AG04450 (cell line): ENCODE results near the gene DNASE2. TPM values are rescaled to one million over a fixed set of nuclear protein-coding genes. Genes with fewer than 3 reads are reported as not detected.

Experiments
- CTCF ChIA-PET: fragments of 300-600, 350-600 bp; formaldehyde crosslinking; extraction: SDS; loops from one replicate; lab custom pipeline; 2022; ENCODE audit warnings: antibody characterized with exemption, inconsistent platforms; lab: Charles Lee
- POLR2A ChIA-PET: fragments of 350-600 bp; formaldehyde crosslinking; extraction: SDS; loops from one replicate; lab custom pipeline; 2021; ENCODE audit warnings: antibody characterized with exemption, inconsistent platforms; lab: Yijun Ruan, JAX
- DNase-seq: peaks from one replicate; pipeline ENCODE4 v3.0.0-alpha.2; 2011; ENCODE audit warnings: low read depth, low spot score
- H3K27ac ChIP-seq: one replicate; pipeline ENCODE4 v1.5.1; 2012; ENCODE audit warnings: low read depth, low read length, control low read depth
- H3K27me3 ChIP-seq: one replicate; pipeline ENCODE4 v1.6.0; 2012; ENCODE audit warnings: low read length; ENCODE audit not compliant: control insufficient read depth, insufficient read depth
- H3K4me3 ChIP-seq: 2 replicates; pipeline ENCODE4 v1.5.1; 2011; ENCODE audit warnings: mild to moderate bottlenecking, low read depth, low read length, control low read depth
- H3K9me3 ChIP-seq: 2 replicates; pipeline ENCODE4 v1.5.1; 2012; ENCODE audit warnings: low read length; ENCODE audit not compliant: control insufficient read depth, insufficient read depth
- polyA plus RNA-seq: library from polyadenylated mRNA; depleted of rRNA; stranded (reverse); fragments of >200 nt; gene quantifications from 2 replicates; pipeline ENCODE4 v1.2.3, GENCODE V29; 2011
- TF ChIP-seq, protein P1 (sequence below): IDR thresholded peaks from 2 replicates; pipeline ENCODE4 v1.5.1; 2011; ENCODE audit warnings: low read depth, low read length, control low read depth, inconsistent platforms

Gene DNASE2
- polyA plus RNA-seq, 1 experiment, result 28.9 TPM

DNA sequence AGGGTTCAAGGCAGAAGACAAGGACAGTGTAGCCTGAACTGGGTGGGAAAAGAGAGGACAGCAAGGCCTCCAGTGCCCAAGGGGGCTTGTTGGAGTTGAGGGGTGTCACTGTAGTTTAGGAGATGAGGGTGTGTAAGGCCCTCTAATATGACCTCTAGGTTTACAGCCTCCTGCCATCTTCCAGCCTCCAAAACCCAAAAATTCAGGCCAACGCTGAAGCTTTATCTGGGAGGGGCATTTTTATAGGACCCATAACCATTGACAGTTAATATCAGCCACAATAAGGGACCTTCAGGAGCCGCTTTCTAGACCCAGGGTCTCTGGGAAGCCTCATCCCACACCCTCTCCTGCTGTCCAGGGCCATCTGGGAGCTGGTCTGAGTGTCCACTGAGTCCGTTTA lies 3.0 kb upstream of the DNASE2 start:
- DNase-seq, result no peak
- Histone ChIP-seq H3K9me3 (peaks cover 24% of the 10 kb centered on the region), H3K27me3 (peaks cover 33% of the 10 kb centered on the region), H3K27ac (no peak overlapping the region), H3K4me3 (no peak overlapping the region)
- CTCF ChIA-PET, result interaction anchor here (0.6 to 3.5 kb wide), 3 partner anchors 36 to 122 kb away, joined by 3 to 17 read pairs (median 6); no protein-coding TSS in a partner anchor
- POLR2A ChIA-PET, result no interaction called here
- TF ChIP-seq, protein P1, sequence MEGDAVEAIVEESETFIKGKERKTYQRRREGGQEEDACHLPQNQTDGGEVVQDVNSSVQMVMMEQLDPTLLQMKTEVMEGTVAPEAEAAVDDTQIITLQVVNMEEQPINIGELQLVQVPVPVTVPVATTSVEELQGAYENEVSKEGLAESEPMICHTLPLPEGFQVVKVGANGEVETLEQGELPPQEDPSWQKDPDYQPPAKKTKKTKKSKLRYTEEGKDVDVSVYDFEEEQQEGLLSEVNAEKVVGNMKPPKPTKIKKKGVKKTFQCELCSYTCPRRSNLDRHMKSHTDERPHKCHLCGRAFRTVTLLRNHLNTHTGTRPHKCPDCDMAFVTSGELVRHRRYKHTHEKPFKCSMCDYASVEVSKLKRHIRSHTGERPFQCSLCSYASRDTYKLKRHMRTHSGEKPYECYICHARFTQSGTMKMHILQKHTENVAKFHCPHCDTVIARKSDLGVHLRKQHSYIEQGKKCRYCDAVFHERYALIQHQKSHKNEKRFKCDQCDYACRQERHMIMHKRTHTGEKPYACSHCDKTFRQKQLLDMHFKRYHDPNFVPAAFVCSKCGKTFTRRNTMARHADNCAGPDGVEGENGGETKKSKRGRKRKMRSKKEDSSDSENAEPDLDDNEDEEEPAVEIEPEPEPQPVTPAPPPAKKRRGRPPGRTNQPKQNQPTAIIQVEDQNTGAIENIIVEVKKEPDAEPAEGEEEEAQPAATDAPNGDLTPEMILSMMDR, result no peak

DNA sequence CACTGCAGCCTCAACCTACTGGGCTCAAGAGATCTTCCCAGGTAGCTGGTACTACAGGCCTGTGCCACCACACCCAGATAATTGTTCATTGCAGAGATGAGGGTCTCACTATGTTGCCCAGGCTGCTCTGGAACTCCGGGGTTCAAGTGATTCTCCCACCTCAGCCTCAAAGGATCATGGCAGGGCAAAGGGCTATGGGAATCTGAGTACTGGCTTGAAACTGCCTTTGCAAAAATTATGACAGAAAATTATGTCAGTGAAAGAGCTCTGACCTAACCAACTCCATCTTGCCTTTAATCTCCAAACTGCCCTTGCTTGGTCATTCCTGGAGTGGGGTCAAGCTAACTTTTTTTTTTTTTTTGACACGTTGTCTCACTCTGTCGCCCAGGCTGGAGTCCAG lies 1.3 kb upstream of the DNASE2 start:
- no peak overlapping the region for H3K27ac ChIP-seq
- ChIA-PET CTCF (interaction anchor here (0.6 to 1.6 kb wide), 2 partner anchors 83 to 213 kb away, joined by 3 to 7 read pairs; no protein-coding TSS in a partner anchor), POLR2A (interaction anchor here (0.6 to 0.9 kb wide), 3 partner anchors 8 to 200 kb away, joined by 3 to 4 read pairs (median 4); no protein-coding TSS in a partner anchor)
- DNase-seq, result no peak
- H3K9me3 ChIP-seq, result peaks cover 24% of the 10 kb centered on the region
- H3K27me3 ChIP-seq, result peaks cover 33% of the 10 kb centered on the region
- TF ChIP-seq, protein P1, result no peak
- no peak overlapping the region for H3K4me3 ChIP-seq

DNA sequence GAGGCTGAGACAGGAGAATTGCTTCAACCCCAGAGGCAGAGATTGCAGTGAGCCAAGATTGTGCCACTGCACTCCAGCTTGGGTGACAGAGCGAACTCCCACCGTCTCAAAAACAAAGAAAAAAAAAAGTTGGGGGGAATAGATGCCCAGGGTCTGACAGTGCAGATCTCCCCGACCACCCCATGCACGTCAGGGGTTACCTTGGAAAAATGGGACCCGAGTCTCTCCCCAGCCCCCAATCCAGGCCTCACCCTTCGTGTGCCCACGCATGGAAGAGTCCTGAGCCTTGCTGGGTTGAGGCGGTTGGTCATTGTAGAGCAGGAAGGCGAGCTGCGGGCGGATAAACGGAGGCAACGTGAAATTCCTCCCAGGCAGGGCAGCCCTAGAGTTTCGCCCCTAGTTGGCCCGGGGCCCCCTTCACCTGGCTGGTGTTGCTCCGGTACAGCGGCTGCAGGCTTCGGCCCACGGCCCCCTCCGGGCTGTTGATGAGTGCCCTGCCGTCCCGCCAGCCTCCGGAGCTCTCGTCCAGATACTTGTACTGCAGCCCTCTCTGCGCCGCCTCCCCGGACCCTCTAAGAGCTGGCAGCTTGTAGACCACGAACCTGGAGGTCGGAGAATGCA lies 588 bp downstream of the DNASE2 start:
- Histone ChIP-seq H3K27ac (peak overlapping the region; percentile 73), H3K4me3 (peak overlapping the region; percentile 82), H3K27me3 (peaks cover 20% of the 10 kb centered on the region), H3K9me3 (peaks cover 24% of the 10 kb centered on the region)
- DNase-seq, result no peak
- ChIA-PET POLR2A (interaction anchor here (0.9 to 1.4 kb wide), 4 partner anchors 51 to 89 kb away, joined by 3 to 4 read pairs (median 4); partner anchors contain the start of genes FARSA and JUNB), CTCF (interaction anchor here (0.8 to 1.4 kb wide), 4 partner anchors 10 to 114 kb away, joined by 3 to 8 read pairs (median 6); partner anchors contain the start of gene GCDH)
- TF ChIP-seq, protein P1, result no peak

DNA sequence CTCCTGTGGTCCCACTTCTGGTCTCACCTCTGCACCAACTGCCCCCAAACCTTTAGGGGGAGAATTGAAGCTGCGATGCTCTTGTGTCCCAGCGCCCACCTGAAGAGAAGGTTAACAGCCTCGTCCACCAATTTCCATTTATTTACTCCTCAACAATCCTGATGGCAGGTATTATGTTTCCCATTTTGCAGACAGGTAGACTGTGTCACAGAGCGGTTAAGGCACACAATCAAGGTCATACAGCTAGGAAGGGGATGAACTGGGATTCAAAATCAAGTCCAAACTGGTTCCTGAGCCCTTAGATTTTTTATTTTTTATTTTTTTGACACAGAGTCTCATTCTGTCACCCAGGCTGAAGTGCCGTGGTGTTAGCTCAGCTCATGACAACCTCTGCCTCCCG lies 6.2 kb downstream of the DNASE2 start:
- ChIA-PET POLR2A (no interaction called here), CTCF (interaction anchor here (1.0 kb wide), 1 partner anchor 110 kb away, joined by 3 read pairs; no protein-coding TSS in a partner anchor)
- no peak overlapping the region for H3K4me3 ChIP-seq
- no peak for DNase-seq
- TF ChIP-seq, protein P1, result no peak
- peaks cover 20% of the 10 kb centered on the region for H3K9me3 ChIP-seq
- no peak overlapping the region for H3K27ac ChIP-seq
- H3K27me3 ChIP-seq, result no peaks in the 10 kb centered on the region
